ENCODE results near the gene SUGCT. TPM values are rescaled to one million over a fixed set of nuclear protein-coding genes. Genes with fewer than 3 reads are reported as not detected.

The SUGCT gene
- total and polyA plus RNA-seq, 10 donors, result 1.4 to 13.6 (median 2.5) TPM

- no peak for DNase-seq
- Histone ChIP-seq H3K36me3 (no peaks in the 10 kb centered on the region), H3K27me3 (replicated peaks in 1 of 7) (no peaks in the 10 kb centered on the region), H3K9me3 (no peaks in the 10 kb centered on the region), H3K4me3 (no peak overlapping the region), H3K4me1 (peaks cover 0 to 8% (median 0%) of the 10 kb centered on the region in 6 donors), H3K27ac (no peak overlapping the region)
- TF ChIP-seq POLR2A (IDR thresholded peaks at IDR 0.05) (no peak), CTCF (IDR thresholded peaks at IDR 0.05 in 8 of 11, conservative IDR thresholded peaks at IDR 0.05 in 3 of 11) (no peak), POLR2AphosphoS5 (IDR thresholded peaks at IDR 0.05) (no peak)
- intact Hi-C loops (cut with DNase I; ENCODE audit: low total_unique reads), result no loop called here
Measured at GRCh38 chr7:40545739-40546138, 410.9 kb downstream of the SUGCT start.

- WGBS, 5 donors, result 79 to 87% (median 86%) methylated on average over 6 of the region's 6 CpGs
- no peaks in the 10 kb centered on the region for H3K9me3 ChIP-seq
- TF ChIP-seq POLR2AphosphoS5 (IDR thresholded peaks at IDR 0.05) (no peak), CTCF (IDR thresholded peaks at IDR 0.05 in 8 of 11, conservative IDR thresholded peaks at IDR 0.05 in 3 of 11) (no peak), POLR2A (IDR thresholded peaks at IDR 0.05) (no peak)
- H3K27ac ChIP-seq, result no peak overlapping the region
- no peaks in the 10 kb centered on the region for H3K27me3 ChIP-seq (replicated peaks in 1 of 7)
- DNase-seq, result no peak
- H3K4me3 ChIP-seq, result no peak overlapping the region
- intact Hi-C loops (cut with DNase I; ENCODE audit: low total_unique reads), result no loop called here
- peaks cover 0 to 19% (median 4%) of the 10 kb centered on the region in 6 donors for H3K4me1 ChIP-seq
- no peaks in the 10 kb centered on the region for H3K36me3 ChIP-seq
Measured at GRCh38 chr7:40546616-40547501, 412.1 kb downstream of the SUGCT start.

- no peaks in the 10 kb centered on the region for H3K27me3 ChIP-seq (replicated peaks in 1 of 7)
- H3K27ac ChIP-seq, result no peak overlapping the region
- TF ChIP-seq POLR2A (IDR thresholded peaks at IDR 0.05), result no peak
- TF ChIP-seq POLR2AphosphoS5 (IDR thresholded peaks at IDR 0.05), result no peak
- TF ChIP-seq CTCF (IDR thresholded peaks at IDR 0.05 in 8 of 11, conservative IDR thresholded peaks at IDR 0.05 in 3 of 11), result no peak
- peaks cover 0 to 25% (median 6%) of the 10 kb centered on the region in 6 donors for H3K4me1 ChIP-seq
- H3K36me3 ChIP-seq, result no peaks in the 10 kb centered on the region
- H3K4me3 ChIP-seq, result no peak overlapping the region
- intact Hi-C loops (cut with DNase I; ENCODE audit: low total_unique reads), result no loop called here
- H3K9me3 ChIP-seq, result no peaks in the 10 kb centered on the region
- DNase-seq, result no peak
- WGBS, 5 donors, result 76 to 89% (median 81%) methylated on average over 2 of the region's 2 CpGs
Measured at GRCh38 chr7:40549372-40550039, 414.7 kb downstream of the SUGCT start.
